ENCODE data around the gene PPARA.

GRCh38 chr22:46251816-46252380 is 101.6 kb downstream of the PPARA start:
- TF ChIP-seq EZH2phosphoT487 (IDR thresholded peaks at IDR 0.05; ENCODE audit: borderline replicate concordance, low read depth, low read length) (no peak), CTCF (conservative IDR thresholded peaks at IDR 0.05; ENCODE audit: low read length) (no peak)
